Effector CD4-positive, alpha-beta T cell (primary cell): ENCODE results near the gene TECPR1.

Experiments
- DNase-seq: peaks from one replicate; pipeline ENCODE4 v3.0.0-alpha.2; 2020
- total RNA-seq: gene quantifications from one replicate; lab custom pipeline; 2026; lab: John Stamatoyannopoulos, UW

Gene TECPR1
- 306 reads per million, percentile 95 among the genes with 10 or more reads in this experiment for total RNA-seq

- peak; percentile 83 for DNase-seq
Measured at GRCh38 chr7:98251601-98252424, at the start of gene TECPR1. Gene TECPR1 (minus strand): TSS chr7:98252232. CDS start chr7:98246146, 6,086 bp downstream.

- DNase-seq = no peak
Measured at GRCh38 chr7:98300595-98301372, 48.8 kb upstream of the TECPR1 start.

- no peak for DNase-seq
Measured at GRCh38 chr7:98297626-98298286, 45.7 kb upstream of the TECPR1 start.

- DNase-seq = no peak
Measured at GRCh38 chr7:98296833-98297232, 44.8 kb upstream of the TECPR1 start.

GRCh38 chr7:98295467-98296192 is 43.6 kb upstream of the TECPR1 start:
- DNase-seq = no peak

- no peak for DNase-seq
Measured at GRCh38 chr7:98294798-98295382, 42.9 kb upstream of the TECPR1 start.

GRCh38 chr7:98294326-98294725 is 42.3 kb upstream of the TECPR1 start:
- no peak for DNase-seq

GRCh38 chr7:98293746-98294145 is 41.7 kb upstream of the TECPR1 start:
- DNase-seq = no peak

- DNase-seq = no peak
Measured at GRCh38 chr7:98293265-98293664, 41.2 kb upstream of the TECPR1 start.

GRCh38 chr7:98291717-98292116 is 39.7 kb upstream of the TECPR1 start:
- no peak for DNase-seq

GRCh38 chr7:98289333-98289875 is 37.4 kb upstream of the TECPR1 start:
- DNase-seq = no peak

- no peak for DNase-seq
Measured at GRCh38 chr7:98288064-98288823, 36.2 kb upstream of the TECPR1 start.

- DNase-seq = no peak
Measured at GRCh38 chr7:98287486-98287959, 35.5 kb upstream of the TECPR1 start.

- DNase-seq = no peak
Measured at GRCh38 chr7:98286701-98287485, 34.9 kb upstream of the TECPR1 start.

- no peak for DNase-seq
Measured at GRCh38 chr7:98286093-98286539, 34.1 kb upstream of the TECPR1 start.

- DNase-seq = no peak
Measured at GRCh38 chr7:98285157-98286092, 33.4 kb upstream of the TECPR1 start.

GRCh38 chr7:98284335-98285036 is 32.5 kb upstream of the TECPR1 start:
- no peak for DNase-seq

GRCh38 chr7:98283887-98284222 is 31.8 kb upstream of the TECPR1 start:
- DNase-seq = no peak
